BLaER1 treated with 17β-estradiol and CSF1 and Interleukin-3, amounts not matched to agents 10 nM and 100 nM (cell line): ENCODE data around the gene PARD3.

Experiments
- H3K27ac ChIP-seq, 11 experiments: shearing (Covaris generic); formaldehyde crosslinking; 2 replicates each; pipeline ENCODE4 v1.8.1; 2022
- H3K27me3 ChIP-seq, 11 experiments: shearing (Covaris generic); formaldehyde crosslinking; 2 replicates each; pipeline ENCODE4 v1.8.1; 2022
- H3K36me3 ChIP-seq, 11 experiments: shearing (Covaris generic); formaldehyde crosslinking; 2 replicates each; pipeline ENCODE4 v1.8.1; 2022
- H3K4me1 ChIP-seq, 10 experiments: shearing (Covaris generic); formaldehyde crosslinking; 2 replicates each; pipeline ENCODE4 v1.8.1; 2022
- H3K4me2 ChIP-seq, 11 experiments: shearing (Covaris generic); formaldehyde crosslinking; 2 replicates each; pipeline ENCODE4 v1.8.1; 2022
- H3K4me3 ChIP-seq, 10 experiments: shearing (Covaris generic); formaldehyde crosslinking; 2 replicates each; pipeline ENCODE4 v1.8.1; 2022
- H3K9ac ChIP-seq, 11 experiments: shearing (Covaris generic); formaldehyde crosslinking; 2 replicates each; pipeline ENCODE4 v1.8.1; 2022
- H3K9me3 ChIP-seq, 11 experiments: shearing (Covaris generic); formaldehyde crosslinking; replicated peaks in 1 of 11; 2 replicates each; pipeline ENCODE4 v1.8.1; 2022
- H4K20me1 ChIP-seq, 11 experiments: shearing (Covaris generic); formaldehyde crosslinking; 2 replicates each; pipeline ENCODE4 v1.8.1; 2022
- Cebpa-rat ChIP-seq, 11 experiments: shearing (Covaris generic); IDR thresholded peaks; 2 replicates each; pipeline ENCODE4 v1.8.1; 2022

Gene PARD3

DNA sequence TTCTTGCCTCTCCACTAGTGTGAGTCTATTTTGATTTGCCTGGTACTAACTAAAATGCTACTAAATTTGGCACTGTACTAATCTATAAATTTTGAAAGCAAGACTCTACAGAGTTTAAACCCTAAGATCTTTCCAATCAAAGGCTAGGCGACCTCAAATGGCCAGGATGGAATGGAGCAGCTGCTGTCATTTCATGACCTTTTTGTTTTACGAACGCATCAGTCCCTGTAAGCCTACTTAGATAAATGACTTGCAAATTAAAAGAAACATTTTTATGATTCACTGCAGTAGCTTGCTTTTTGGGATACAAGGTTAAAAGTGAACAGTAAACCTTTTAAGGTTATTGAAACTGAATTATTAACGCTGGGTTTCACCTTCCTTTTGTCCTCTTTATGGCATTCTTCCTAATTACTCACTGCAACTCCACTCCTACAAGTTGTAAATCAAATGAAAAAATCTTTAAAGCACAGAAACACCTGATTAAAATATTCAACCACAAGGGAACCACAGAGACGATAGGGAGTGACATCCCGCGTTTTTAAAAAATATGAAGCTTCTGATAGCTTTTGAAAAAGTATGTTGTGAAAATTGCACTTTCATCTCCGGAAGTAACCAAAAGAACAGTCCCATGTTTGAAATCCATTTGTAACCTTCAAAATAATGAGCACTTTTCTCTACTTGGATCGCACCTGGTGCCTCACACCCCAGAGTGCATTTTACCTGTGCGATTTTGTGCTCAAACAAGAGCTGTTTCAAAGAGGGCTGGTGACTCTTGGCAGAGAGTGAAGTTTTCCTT lies 595.1 kb downstream of the PARD3 start:
- Histone ChIP-seq H3K4me2 (no peak overlapping the region), H3K9ac (no peak overlapping the region), H4K20me1 (no peaks in the 10 kb centered on the region), H3K4me3 (no peak overlapping the region), H3K27ac (no peak overlapping the region), H3K27me3 (no peaks in the 10 kb centered on the region), H3K36me3 (no peaks in the 10 kb centered on the region), H3K4me1 (peaks cover 0 to 13% (median 6%) of the 10 kb centered on the region in 10 experiments; a peak in 10 of 20 replicates), H3K9me3 (no peaks in the 10 kb centered on the region)
- TF ChIP-seq Cebpa-rat (IDR thresholded peaks at IDR 0.05): no peak

DNA sequence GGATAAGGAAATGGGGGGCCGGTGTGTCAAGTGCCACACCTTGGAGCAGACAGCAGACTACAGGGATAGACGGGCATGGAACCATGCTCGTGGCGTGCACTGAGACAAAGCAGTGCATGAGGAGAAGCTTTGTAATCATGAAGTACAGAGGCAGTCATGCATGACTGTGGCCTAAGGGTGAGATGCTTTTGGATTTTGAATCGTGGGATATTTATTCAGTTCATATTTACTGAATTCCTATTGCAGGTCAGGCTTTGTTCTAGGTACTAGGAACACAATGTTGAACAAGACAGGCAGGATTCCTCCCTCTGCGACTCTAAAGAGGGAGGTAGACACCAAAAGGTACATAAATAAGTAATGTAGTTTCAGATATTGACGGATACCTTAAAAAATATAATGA lies 597.6 kb downstream of the PARD3 start:
- no peak overlapping the region for H3K27ac ChIP-seq
- peaks cover 0 to 2% (median 0%) of the 10 kb centered on the region in 10 experiments; a peak in 4 of 20 replicates for H3K4me1 ChIP-seq
- no peaks in the 10 kb centered on the region for H3K27me3 ChIP-seq
- no peaks in the 10 kb centered on the region for H4K20me1 ChIP-seq
- H3K4me2 ChIP-seq: no peak overlapping the region
- H3K9me3 ChIP-seq: no peaks in the 10 kb centered on the region
- no peak for TF ChIP-seq Cebpa-rat (IDR thresholded peaks at IDR 0.05)
- peaks cover 0 to 8% (median 0%) of the 10 kb centered on the region in 11 experiments; a peak in 2 of 22 replicates for H3K36me3 ChIP-seq
- H3K9ac ChIP-seq: no peak overlapping the region
- no peak overlapping the region for H3K4me3 ChIP-seq

DNA sequence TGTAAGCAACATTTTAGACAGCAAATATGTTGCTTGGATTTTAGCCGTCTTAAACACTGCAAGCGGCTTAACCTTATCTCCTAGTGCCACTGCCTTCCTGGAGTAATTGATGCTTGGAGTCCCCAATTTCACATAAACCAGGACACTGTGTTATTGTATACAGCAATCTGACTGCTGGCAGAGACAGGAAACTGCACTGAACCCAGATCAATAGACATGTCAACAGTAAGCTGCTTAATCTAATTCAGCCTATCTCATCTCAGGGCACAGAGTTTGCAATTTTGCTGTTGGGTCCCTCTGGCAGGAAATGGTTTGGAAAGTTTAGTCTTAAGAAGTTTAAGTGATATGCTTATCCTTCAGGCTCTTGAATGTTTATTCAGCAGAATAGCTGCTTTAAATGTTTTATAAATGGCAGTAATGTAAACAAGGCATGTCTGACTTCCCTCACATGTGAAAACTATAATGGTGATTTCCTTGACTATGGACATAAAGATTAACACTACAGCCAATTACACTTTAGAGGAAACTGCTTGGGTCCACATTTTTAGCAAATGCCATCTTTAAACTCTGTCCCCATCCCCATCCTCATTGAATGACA lies 598.6 kb downstream of the PARD3 start:
- Histone ChIP-seq H3K9me3 (no peaks in the 10 kb centered on the region), H3K27me3 (no peaks in the 10 kb centered on the region), H3K27ac (no peak overlapping the region), H3K9ac (no peak overlapping the region), H3K36me3 (peaks cover 0 to 8% (median 0%) of the 10 kb centered on the region in 11 experiments; a peak in 2 of 22 replicates), H4K20me1 (no peaks in the 10 kb centered on the region), H3K4me2 (no peak overlapping the region), H3K4me3 (no peak overlapping the region), H3K4me1 (no peaks in the 10 kb centered on the region)
- no peak for TF ChIP-seq Cebpa-rat (IDR thresholded peaks at IDR 0.05)

- H3K4me3 ChIP-seq: no peak overlapping the region
- no peaks in the 10 kb centered on the region for H3K27me3 ChIP-seq
- H3K27ac ChIP-seq: no peak overlapping the region
- H3K9me3 ChIP-seq: no peaks in the 10 kb centered on the region
- H3K36me3 ChIP-seq: peaks cover 0 to 8% (median 0%) of the 10 kb centered on the region in 11 experiments; a peak in 2 of 22 replicates
- H4K20me1 ChIP-seq: no peaks in the 10 kb centered on the region
- no peaks in the 10 kb centered on the region; a peak in 1 of 20 replicates for H3K4me1 ChIP-seq
- H3K9ac ChIP-seq: no peak overlapping the region
- TF ChIP-seq Cebpa-rat (IDR thresholded peaks at IDR 0.05): no peak
- H3K4me2 ChIP-seq: no peak overlapping the region
Measured at GRCh38 chr10:34213805-34214197, 601.3 kb downstream of the PARD3 start.

DNA sequence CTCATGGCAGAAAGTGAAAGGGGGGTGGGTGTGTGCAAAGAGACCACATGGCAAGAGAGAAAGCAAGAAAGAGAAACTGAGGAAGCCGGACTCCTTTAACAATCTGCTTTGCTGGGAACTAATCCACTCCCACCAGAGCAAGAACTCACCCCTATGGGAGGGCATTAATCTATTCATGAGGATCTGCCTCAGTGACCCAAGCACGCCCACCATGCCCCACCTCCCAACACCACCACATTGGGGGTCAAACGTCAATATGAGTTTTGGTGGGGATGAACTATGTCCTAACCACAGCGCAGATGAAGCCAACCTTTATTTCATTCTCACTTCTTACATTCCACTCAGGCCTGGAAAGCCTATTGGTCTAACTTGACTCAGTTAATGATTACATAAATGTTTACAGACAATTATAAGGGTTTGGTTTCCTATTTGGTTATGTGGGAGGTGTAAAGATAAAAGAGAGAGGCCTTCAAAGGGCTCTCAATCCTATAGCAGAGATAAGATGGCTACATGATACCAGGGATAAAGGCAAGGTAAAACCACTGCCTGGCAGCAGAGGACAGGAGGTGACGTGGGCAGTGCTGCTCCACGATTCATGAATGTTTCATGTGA lies 601.8 kb downstream of the PARD3 start:
- H3K4me3 ChIP-seq: no peak overlapping the region
- peaks cover 0 to 8% (median 0%) of the 10 kb centered on the region in 11 experiments; a peak in 2 of 22 replicates for H3K36me3 ChIP-seq
- H3K9me3 ChIP-seq: no peaks in the 10 kb centered on the region
- TF ChIP-seq Cebpa-rat (IDR thresholded peaks at IDR 0.05): no peak
- H3K4me2 ChIP-seq: no peak overlapping the region
- H3K27ac ChIP-seq: no peak overlapping the region
- no peaks in the 10 kb centered on the region for H3K27me3 ChIP-seq
- no peaks in the 10 kb centered on the region for H4K20me1 ChIP-seq
- no peak overlapping the region for H3K9ac ChIP-seq
- H3K4me1 ChIP-seq: no peaks in the 10 kb centered on the region; a peak in 1 of 20 replicates

DNA sequence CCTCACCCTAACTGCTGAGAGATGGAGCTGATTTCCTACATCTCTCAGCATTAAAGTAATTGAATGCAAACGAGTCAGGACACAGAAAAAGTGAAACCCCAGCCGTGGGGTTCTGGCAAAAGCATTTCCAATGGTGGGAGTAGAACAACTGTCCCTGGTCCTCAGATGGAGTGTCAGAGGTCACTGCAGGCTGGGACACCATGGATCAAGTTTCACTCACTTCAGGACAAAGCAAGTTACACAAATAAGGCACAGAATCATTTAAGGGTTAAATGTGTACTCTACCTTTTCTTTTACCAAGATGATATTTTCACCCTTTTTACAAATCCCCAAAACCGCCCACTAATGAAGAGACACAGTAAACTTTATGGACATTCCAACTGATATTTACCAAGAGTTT lies 607.8 kb downstream of the PARD3 start:
- no peaks in the 10 kb centered on the region for H3K27me3 ChIP-seq
- TF ChIP-seq Cebpa-rat (IDR thresholded peaks at IDR 0.05): no peak
- no peak overlapping the region for H3K4me3 ChIP-seq
- peaks cover 0 to 8% (median 0%) of the 10 kb centered on the region in 11 experiments; a peak in 3 of 22 replicates for H3K9me3 ChIP-seq
- H3K4me2 ChIP-seq: no peak overlapping the region
- H3K36me3 ChIP-seq: no peaks in the 10 kb centered on the region
- H4K20me1 ChIP-seq: no peaks in the 10 kb centered on the region
- H3K4me1 ChIP-seq: peaks cover 14 to 36% (median 28%) of the 10 kb centered on the region in 10 experiments
- H3K9ac ChIP-seq: no peak overlapping the region
- H3K27ac ChIP-seq: no peak overlapping the region

- Histone ChIP-seq H3K4me1 (peaks cover 14 to 41% (median 32%) of the 10 kb centered on the region in 10 experiments), H3K9me3 (peaks cover 0 to 8% (median 0%) of the 10 kb centered on the region in 11 experiments; a peak in 3 of 22 replicates), H3K27me3 (no peaks in the 10 kb centered on the region), H3K4me3 (no peak overlapping the region), H3K27ac (peak overlapping the region in 2 of 11 experiments; percentile 66 to 67; a peak in 1 of 22 replicates), H3K9ac (no peak overlapping the region), H3K4me2 (peak overlapping the region in 6 of 11 experiments; percentile 67 to 83 (median 78); a peak in 8 of 22 replicates), H4K20me1 (no peaks in the 10 kb centered on the region), H3K36me3 (no peaks in the 10 kb centered on the region)
- no peak for TF ChIP-seq Cebpa-rat (IDR thresholded peaks at IDR 0.05)
Measured at GRCh38 chr10:34206935-34207268, 608.2 kb downstream of the PARD3 start.

DNA sequence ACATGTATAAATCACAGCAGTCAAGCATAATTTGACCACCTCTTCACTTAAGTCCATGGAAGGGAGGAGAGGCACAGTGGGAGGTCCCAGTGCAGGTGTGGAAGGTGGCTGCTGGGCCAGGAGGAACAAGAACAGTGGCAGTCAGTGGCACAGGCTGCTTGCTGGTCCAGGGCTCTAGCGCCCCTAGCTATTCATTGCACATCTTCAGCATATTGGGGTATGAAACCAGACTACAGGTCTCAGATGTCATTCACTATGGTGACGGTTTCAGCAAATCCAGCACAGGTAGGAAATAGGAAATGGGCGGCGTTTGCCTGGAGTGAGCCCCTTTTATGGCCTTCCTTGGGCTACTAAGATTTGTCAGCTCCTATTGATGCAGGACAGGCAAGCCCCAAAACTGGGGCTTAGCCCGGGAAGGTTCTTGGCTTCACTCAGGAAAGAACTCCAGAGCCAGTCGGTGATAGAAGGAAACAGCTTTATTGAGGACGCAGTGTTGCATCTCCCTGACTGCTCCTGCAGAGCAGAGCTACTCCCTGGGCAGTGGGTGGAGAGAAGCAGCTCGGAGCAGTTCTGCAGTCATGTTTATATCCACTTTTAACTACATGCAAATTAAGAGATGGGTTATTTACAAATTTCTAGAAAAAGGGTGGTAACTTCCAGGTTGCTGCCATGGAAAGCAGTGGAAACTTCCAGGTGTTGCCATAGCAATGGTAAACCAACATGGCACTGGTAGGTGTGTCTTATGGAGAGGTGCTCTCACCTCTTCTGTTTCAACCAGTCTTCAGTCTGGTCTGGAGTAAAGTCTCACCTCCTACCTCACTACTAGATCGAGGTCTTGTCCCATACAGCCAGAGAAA lies 608.8 kb downstream of the PARD3 start:
- Histone ChIP-seq H3K4me1 (peaks cover 14 to 47% (median 38%) of the 10 kb centered on the region in 10 experiments), H3K9ac (peak overlapping the region in 4 of 11 experiments; percentile 12 to 43 (median 22); a peak in 5 of 22 replicates), H3K36me3 (no peaks in the 10 kb centered on the region), H3K4me3 (no peak overlapping the region; a peak in 2 of 20 replicates), H3K27ac (peak overlapping the region in 8 of 11 experiments; percentile 58 to 72 (median 66); a peak in 15 of 22 replicates), H3K9me3 (peaks cover 0 to 8% (median 0%) of the 10 kb centered on the region in 11 experiments; a peak in 3 of 22 replicates), H4K20me1 (no peaks in the 10 kb centered on the region), H3K27me3 (no peaks in the 10 kb centered on the region), H3K4me2 (peak overlapping the region; percentile 66 to 83 (median 77))
- no peak for TF ChIP-seq Cebpa-rat (IDR thresholded peaks at IDR 0.05)
